ENCODE measurements around the gene LCE3E. TPM values are rescaled to one million over a fixed set of nuclear protein-coding genes. Genes with fewer than 3 reads are reported as not detected.

LCE3E gene
- total RNA-seq, 2 experiments from 2014 or later: not detected

DNA sequence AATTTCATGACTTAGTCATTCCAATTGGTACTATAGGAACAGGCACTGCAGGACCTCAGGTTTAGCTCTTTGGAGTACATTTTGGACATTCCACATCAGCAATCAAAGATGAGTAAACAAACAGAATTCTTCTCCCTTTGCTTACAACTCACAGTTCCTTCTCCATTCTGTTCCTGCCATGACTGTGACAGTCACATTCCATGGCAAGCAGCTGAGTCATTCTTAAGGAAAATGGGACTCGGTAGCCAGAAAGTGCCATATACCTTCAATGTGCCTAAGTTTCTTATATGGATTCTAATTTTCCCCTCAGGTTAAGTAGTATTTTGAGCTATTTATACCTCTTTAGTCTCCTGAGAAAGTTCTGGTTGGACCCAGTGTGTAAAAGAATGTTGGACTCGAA is 26.7 kb downstream of the LCE3E start:
- Mint-ChIP-seq H3K27ac (no peak overlapping the region), H3K9me3 (no peaks in the 10 kb centered on the region), H3K4me1 (no peaks in the 10 kb centered on the region), H3K36me3 (no peaks in the 10 kb centered on the region), H3K4me3 (no peak overlapping the region), H3K27me3 (peaks cover 6% of the 10 kb centered on the region)
- DNase-seq: no peak
- ATAC-seq (ENCODE audit: low read depth): no peak
- POLR2A ChIA-PET: no interaction called here

DNA sequence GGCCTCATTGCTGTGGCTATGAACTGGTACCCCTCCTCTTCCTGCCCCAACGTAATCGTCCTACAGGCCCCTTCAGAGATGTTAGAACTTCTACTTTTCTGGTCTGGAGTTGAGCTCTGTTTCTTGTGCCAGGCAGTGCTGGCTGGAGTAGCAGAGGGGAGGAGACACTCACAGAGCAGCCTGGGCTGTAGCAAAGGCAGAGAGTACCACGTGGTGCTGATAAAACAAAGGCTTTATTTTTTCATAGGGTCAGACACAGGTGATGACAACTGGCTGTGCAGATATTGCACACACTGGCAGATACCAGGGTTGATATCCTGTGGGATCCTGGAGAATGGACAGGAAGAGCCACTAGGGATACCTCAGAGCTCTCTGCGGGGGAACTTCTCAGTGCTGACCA is 29.1 kb downstream of the LCE3E start:
- Mint-ChIP-seq H3K4me3 (no peak overlapping the region), H3K27me3 (peaks cover 10% of the 10 kb centered on the region), H3K27ac (no peak overlapping the region), H3K4me1 (no peaks in the 10 kb centered on the region), H3K9me3 (no peaks in the 10 kb centered on the region), H3K36me3 (no peaks in the 10 kb centered on the region)
- DNase-seq (no peak), ATAC-seq (ENCODE audit: low read depth) (no peak)
- POLR2A ChIA-PET: no interaction called here

DNA sequence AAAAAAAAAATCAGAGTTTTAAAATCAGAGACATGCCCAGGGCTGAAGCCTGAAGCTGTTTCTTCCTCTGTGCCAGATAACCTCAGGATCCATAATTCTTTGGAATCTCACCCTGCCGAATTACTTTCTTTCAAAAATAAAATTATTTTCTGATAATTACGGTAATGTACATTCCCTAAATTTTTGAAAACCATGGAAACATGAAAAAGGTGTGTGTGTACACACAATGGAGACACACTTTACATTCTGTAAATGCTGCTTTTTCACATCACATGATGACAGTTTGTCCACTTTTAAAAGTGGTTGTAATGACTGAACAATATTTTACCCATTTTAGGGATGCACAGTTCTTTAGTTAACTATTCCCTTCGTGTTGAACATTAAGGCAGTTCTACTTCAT is 30.8 kb downstream of the LCE3E start:
- Mint-ChIP-seq H3K4me3 (no peak overlapping the region), H3K27me3 (peaks cover 16% of the 10 kb centered on the region), H3K4me1 (no peaks in the 10 kb centered on the region), H3K27ac (no peak overlapping the region), H3K9me3 (no peaks in the 10 kb centered on the region), H3K36me3 (no peaks in the 10 kb centered on the region)
- ATAC-seq (ENCODE audit: low read depth): no peak
- POLR2A ChIA-PET: no interaction called here
- no peak for DNase-seq

DNA sequence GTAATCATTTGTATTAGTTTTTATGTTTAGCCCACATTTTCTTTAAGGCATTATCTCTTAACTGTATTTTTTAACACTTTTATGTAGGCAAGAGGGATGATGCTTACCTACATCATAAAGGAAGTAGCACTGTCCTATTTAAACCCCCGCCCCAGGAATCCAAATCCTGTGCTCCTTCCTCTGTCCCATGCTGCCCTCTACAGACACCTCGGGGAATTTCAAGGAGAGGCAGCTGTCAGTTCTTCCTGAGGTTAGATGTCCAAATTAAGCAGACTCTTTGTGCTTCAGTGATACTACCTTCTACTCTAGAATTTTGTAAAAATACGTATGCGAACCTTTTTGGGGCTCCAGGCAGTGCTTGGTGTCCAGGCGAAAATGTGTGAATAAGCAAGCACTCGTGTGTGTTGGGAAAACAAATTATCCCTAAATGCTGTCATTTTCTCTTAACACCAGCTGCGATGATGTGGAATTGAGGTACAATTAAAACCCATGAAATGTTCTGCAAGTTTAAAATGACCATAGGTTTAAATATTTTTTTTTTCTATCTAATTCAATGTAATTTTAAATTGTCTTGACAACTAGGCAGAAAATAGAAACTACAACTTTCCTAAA is 33.1 kb downstream of the LCE3E start:
- ATAC-seq (ENCODE audit: low read depth) (no peak), DNase-seq (no peak)
- H3K4me3 Mint-ChIP-seq: no peak overlapping the region
- H3K9me3 Mint-ChIP-seq: no peaks in the 10 kb centered on the region
- POLR2A ChIA-PET: no interaction called here
- H3K27me3 Mint-ChIP-seq: peaks cover 30% of the 10 kb centered on the region
- H3K4me1 Mint-ChIP-seq: no peaks in the 10 kb centered on the region
- H3K36me3 Mint-ChIP-seq: no peaks in the 10 kb centered on the region
- H3K27ac Mint-ChIP-seq: no peak overlapping the region

DNA sequence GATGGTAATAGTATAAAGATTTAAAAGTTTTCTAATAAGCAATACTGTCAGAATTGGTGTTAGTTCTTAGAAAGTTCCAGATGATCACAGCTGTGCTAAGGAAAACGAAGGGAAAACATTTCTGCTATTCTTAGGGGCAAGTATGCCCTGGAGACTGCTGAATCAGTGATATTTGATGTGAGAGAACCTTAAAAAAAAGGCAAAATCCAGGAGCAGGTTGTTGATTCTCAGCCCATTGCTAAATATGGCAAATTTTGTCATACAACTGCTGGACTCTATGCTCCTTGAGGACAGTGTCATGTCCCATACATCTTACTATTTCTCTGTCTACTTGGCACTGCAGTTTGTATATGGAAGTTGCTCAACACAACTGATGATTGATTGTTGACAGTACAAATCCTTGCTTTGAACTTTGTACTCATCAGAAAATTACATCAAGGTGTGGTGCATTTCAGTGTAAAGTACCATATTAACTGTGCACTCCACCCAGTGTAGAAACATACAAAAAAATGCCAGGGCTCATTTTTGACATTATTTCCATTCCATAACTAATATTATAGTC is 41.4 kb downstream of the LCE3E start:
- Mint-ChIP-seq H3K9me3 (no peaks in the 10 kb centered on the region), H3K4me3 (no peak overlapping the region), H3K27ac (no peak overlapping the region), H3K36me3 (no peaks in the 10 kb centered on the region), H3K4me1 (no peaks in the 10 kb centered on the region), H3K27me3 (peaks cover 27% of the 10 kb centered on the region)
- ATAC-seq (ENCODE audit: low read depth): no peak
- POLR2A ChIA-PET: no interaction called here
- no peak for DNase-seq

DNA sequence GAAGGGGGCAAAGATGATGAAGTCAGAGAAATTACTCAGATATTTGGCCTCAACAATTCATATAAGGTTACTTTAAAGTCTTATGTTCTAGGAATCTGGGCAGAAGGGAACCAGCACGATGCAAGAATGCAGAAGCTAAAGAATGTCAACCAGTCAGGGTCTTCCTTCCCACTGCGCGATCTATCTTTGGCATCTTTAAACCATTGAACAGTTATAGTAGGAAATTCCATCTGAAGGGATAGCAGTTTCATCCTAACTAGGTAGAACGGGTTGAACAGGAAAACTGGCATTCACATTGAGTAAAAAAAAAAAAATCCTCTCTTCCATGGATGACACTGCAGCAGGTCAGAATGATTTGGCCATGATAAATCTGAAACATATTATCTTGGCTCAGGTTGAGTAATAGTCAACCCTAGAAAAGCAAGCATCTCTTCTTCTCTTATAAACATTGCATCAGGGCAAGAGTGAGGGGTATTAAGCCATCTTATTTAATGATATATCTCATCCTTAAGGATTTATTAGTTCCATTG is 46.0 kb downstream of the LCE3E start:
- Mint-ChIP-seq H3K9me3 (no peaks in the 10 kb centered on the region), H3K27ac (no peak overlapping the region), H3K4me1 (no peaks in the 10 kb centered on the region), H3K27me3 (peaks cover 23% of the 10 kb centered on the region), H3K36me3 (no peaks in the 10 kb centered on the region), H3K4me3 (no peak overlapping the region)
- POLR2A ChIA-PET: no interaction called here
- ATAC-seq (ENCODE audit: low read depth): no peak
- DNase-seq: no peak

DNA sequence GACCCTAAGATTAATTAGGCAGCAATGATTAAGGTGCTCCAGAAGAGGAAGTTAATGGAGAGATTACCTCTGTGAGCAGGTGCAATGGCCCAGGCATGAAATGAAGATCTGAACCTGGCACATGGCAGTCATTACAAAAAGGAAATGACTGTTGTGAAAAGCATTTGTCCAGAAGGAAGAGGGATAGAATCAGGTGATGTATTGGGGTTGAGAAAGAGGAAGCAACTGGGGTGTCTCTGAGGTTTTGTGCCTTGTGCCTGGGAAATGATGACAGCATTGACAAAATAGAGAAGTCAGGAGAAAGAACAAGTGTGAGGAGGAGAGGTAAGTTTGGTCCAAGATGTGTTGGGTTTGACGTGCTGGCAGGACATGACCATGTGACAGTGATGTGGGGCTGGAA is 46.7 kb downstream of the LCE3E start:
- no peaks in the 10 kb centered on the region for H3K4me1 Mint-ChIP-seq
- no peak overlapping the region for H3K4me3 Mint-ChIP-seq
- DNase-seq (no peak), ATAC-seq (ENCODE audit: low read depth) (no peak)
- H3K36me3 Mint-ChIP-seq: no peaks in the 10 kb centered on the region
- H3K27ac Mint-ChIP-seq: no peak overlapping the region
- POLR2A ChIA-PET: no interaction called here
- peaks cover 29% of the 10 kb centered on the region for H3K27me3 Mint-ChIP-seq
- no peaks in the 10 kb centered on the region for H3K9me3 Mint-ChIP-seq

DNA sequence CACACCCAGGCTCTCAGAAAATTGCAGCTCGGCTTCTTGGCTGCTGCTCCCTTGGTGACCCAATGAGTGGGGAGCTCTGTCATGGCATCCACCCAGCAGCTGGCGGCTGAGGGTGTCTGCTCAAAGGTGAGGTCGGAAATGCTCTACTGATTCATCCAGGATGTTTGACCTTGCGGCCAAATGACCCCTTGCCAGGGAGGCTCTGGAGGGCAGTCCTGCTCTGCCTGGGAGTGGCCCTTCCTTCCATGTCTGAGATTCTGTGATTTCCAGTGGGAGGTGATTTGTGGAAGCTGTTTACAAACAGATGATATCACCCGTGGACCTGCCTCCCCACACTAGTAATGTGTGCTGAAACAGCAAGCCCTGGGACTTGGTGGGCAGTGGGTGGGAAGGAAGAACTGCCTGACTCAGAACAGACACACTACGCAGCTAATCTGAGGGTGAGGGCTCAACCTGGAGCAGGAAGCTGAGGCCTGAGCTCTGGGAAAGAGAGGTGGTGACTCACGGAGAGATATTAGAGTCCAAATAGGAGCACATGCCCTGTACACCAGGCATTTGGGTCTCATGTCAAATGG is 49.3 kb downstream of the LCE3E start:
- ATAC-seq (ENCODE audit: low read depth) (no peak), DNase-seq (no peak)
- H3K4me1 Mint-ChIP-seq: no peaks in the 10 kb centered on the region
- H3K4me3 Mint-ChIP-seq: no peak overlapping the region
- H3K27me3 Mint-ChIP-seq: peaks cover 44% of the 10 kb centered on the region
- H3K36me3 Mint-ChIP-seq: no peaks in the 10 kb centered on the region
- no peak overlapping the region for H3K27ac Mint-ChIP-seq
- POLR2A ChIA-PET: no interaction called here
- H3K9me3 Mint-ChIP-seq: no peaks in the 10 kb centered on the region

DNA sequence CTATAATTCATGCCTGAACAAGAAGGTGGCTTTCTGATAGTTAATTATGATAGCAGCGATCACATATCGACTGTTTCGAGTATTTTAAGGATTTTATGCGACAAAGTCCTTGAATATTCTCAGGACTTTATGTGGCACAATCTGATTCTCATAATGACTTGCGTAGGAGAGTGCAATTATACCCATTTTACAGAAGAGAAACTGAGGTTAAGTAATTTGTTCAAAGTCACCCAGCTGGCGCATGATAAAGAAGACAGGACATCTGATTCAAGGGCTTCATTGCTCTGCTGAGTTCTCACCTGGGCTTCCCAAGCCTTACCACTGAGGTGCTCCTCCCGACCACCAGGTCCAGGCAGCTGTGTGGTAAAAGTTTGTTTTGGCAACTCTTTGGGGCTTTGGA is 50.5 kb downstream of the LCE3E start:
- ATAC-seq (ENCODE audit: low read depth): no peak
- no peaks in the 10 kb centered on the region for H3K9me3 Mint-ChIP-seq
- POLR2A ChIA-PET: no interaction called here
- H3K4me3 Mint-ChIP-seq: no peak overlapping the region
- no peak for DNase-seq
- no peaks in the 10 kb centered on the region for H3K4me1 Mint-ChIP-seq
- H3K36me3 Mint-ChIP-seq: no peaks in the 10 kb centered on the region
- no peak overlapping the region for H3K27ac Mint-ChIP-seq
- H3K27me3 Mint-ChIP-seq: peaks cover 52% of the 10 kb centered on the region

Other genes with a start within 250 kb of the LCE3E start
- gene FLG, start 241.5 kb downstream of the LCE3E start, total RNA-seq: not detected
- not detected for gene FLG2, start 206.8 kb downstream of the LCE3E start, total RNA-seq
- not detected for gene CRNN, start 152.5 kb downstream of the LCE3E start, total RNA-seq
- not detected for gene LCE5A, start 56.0 kb downstream of the LCE3E start, total RNA-seq
- not detected for gene CRCT1, start 52.3 kb downstream of the LCE3E start, total RNA-seq
- not detected for gene LCE3D, start 13.7 kb upstream of the LCE3E start, total RNA-seq
- not detected for gene LCE3C, start 33.5 kb upstream of the LCE3E start, total RNA-seq
- gene LCE3B, start 47.0 kb upstream of the LCE3E start, total RNA-seq: not detected
- gene LCE3A, start 56.3 kb upstream of the LCE3E start, total RNA-seq: not detected
- gene LCE2D, start 96.6 kb upstream of the LCE3E start, total RNA-seq: not detected
- gene LCE2C, start 108.5 kb upstream of the LCE3E start, total RNA-seq: not detected
- not detected for gene LCE2B, start 119.3 kb upstream of the LCE3E start, total RNA-seq
- gene LCE2A, start 131.6 kb upstream of the LCE3E start, total RNA-seq: not detected
- gene LCE4A, start 141.4 kb upstream of the LCE3E start, total RNA-seq: not detected
- gene KPRP, start 191.2 kb upstream of the LCE3E start, total RNA-seq: not detected
- not detected for gene LCE1F, start 208.4 kb upstream of the LCE3E start, total RNA-seq
- gene LCE1E, start 219.5 kb upstream of the LCE3E start, total RNA-seq: not detected
- gene LCE1D, start 229.9 kb upstream of the LCE3E start, total RNA-seq: not detected
- gene LCE1C, start 239.9 kb upstream of the LCE3E start, total RNA-seq: not detected
- gene LCE1B, start 245.2 kb upstream of the LCE3E start, total RNA-seq: not detected